ENCODE measurements around the gene CLEC4G. TPM values are rescaled to one million over a fixed set of nuclear protein-coding genes. Genes with fewer than 3 reads are reported as not detected.

The CLEC4G gene
- total RNA-seq, 2 experiments from 2014 or later = not detected

DNA sequence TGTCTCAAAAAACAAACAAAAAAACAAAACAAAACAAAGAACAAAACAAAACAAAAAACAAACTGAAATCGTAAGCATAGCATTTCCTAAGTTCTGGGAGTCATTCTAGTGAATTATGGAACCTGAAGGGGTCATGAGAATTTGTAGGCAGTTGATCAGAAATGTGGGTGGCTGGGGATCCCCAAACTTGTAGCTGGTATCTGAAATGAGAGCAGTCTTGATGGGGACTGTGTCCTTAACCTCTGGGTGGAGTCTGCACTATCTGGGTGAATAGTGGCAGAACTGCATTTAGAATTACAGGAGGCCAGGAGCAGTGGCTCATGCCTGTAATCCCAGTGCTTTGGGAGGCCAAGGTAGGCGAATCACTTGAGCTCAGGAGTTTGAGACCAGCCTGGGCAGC is 6.1 kb downstream of the CLEC4G start:
- H3K9me3 Mint-ChIP-seq = no peaks in the 10 kb centered on the region
- CTCF ChIA-PET = no interaction called here
- peaks cover 14% of the 10 kb centered on the region for H3K4me1 Mint-ChIP-seq (ENCODE audit: low read depth)
- Histone ChIP-seq H3K9me3 (ENCODE audit: control insufficient read depth in 1 of 2, insufficient read depth in 1 of 2, low read length in 2 of 2) (peaks cover 0 to 18% of the 10 kb centered on the region in 2 experiments), H3K4me3 (ENCODE audit: low read length) (no peak overlapping the region), H3K36me3 (ENCODE audit: insufficient read depth, low read length) (no peaks in the 10 kb centered on the region), H3K27ac (ENCODE audit: low read depth in 1 of 2, low read length in 2 of 2) (no peak overlapping the region), H3K27me3 (ENCODE audit: control insufficient read depth in 1 of 2, insufficient read depth in 2 of 2, low read length in 2 of 2) (peaks cover 22 to 33% of the 10 kb centered on the region in 2 experiments), H3K4me1 (ENCODE audit: insufficient read depth, low read length) (peaks cover 19% of the 10 kb centered on the region)
- H3K27me3 Mint-ChIP-seq = peaks cover 35% of the 10 kb centered on the region
- H3K4me3 Mint-ChIP-seq = no peak overlapping the region
- H3K27ac Mint-ChIP-seq = no peak overlapping the region
- POLR2A ChIA-PET = interaction anchor here (1.2 kb wide), 1 partner anchor 20 kb away, joined by 3 read pairs; no protein-coding TSS in a partner anchor
- DNase-seq (no peak), ATAC-seq (ENCODE audit: poor library complexity) (no peak)
- no peaks in the 10 kb centered on the region for H3K36me3 Mint-ChIP-seq (ENCODE audit: low read depth)
- TF ChIP-seq, protein P1, sequence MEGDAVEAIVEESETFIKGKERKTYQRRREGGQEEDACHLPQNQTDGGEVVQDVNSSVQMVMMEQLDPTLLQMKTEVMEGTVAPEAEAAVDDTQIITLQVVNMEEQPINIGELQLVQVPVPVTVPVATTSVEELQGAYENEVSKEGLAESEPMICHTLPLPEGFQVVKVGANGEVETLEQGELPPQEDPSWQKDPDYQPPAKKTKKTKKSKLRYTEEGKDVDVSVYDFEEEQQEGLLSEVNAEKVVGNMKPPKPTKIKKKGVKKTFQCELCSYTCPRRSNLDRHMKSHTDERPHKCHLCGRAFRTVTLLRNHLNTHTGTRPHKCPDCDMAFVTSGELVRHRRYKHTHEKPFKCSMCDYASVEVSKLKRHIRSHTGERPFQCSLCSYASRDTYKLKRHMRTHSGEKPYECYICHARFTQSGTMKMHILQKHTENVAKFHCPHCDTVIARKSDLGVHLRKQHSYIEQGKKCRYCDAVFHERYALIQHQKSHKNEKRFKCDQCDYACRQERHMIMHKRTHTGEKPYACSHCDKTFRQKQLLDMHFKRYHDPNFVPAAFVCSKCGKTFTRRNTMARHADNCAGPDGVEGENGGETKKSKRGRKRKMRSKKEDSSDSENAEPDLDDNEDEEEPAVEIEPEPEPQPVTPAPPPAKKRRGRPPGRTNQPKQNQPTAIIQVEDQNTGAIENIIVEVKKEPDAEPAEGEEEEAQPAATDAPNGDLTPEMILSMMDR (IDR thresholded peaks at IDR 0.05) = no peak
- intact Hi-C loops (cut with DNase I, micrococcal nuclease) = no loop called here

DNA sequence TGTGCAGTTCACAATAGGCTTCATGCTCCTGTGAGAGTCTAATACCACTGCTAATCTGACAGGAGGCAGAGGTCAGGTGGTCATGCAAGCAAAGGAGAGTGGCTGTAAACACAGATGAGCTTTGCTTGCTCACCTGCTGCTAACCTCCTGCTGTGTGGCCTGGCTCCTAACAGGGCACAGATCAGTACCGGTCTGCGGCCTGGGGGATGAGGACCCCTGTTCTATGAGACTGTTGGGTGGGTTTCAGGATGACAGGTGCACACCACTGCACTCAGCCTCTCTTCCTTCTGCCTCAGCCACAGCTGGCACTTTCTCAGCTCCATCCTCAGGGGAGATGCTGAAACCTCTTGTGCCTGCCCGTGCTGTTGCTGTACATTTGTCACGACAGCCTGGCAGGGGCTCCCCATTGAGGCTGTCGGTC is 9.7 kb downstream of the CLEC4G start:
- H3K4me3 ChIP-seq (ENCODE audit: low read length) = no peak overlapping the region
- H3K27me3 Mint-ChIP-seq = peaks cover 6% of the 10 kb centered on the region
- CTCF ChIA-PET = no interaction called here
- intact Hi-C loops (cut with DNase I, micrococcal nuclease) = no loop called here
- TF ChIP-seq, protein P1 (IDR thresholded peaks at IDR 0.05) = no peak
- ATAC-seq (ENCODE audit: poor library complexity) (no peak), DNase-seq (no peak)
- no peaks in the 10 kb centered on the region for H3K9me3 Mint-ChIP-seq
- peaks cover 0 to under 1% of the 10 kb centered on the region in 2 experiments for H3K27me3 ChIP-seq (ENCODE audit: control insufficient read depth in 1 of 2, insufficient read depth in 2 of 2, low read length in 2 of 2)
- H3K36me3 ChIP-seq (ENCODE audit: insufficient read depth, low read length) = no peaks in the 10 kb centered on the region
- no peak overlapping the region for H3K27ac Mint-ChIP-seq
- H3K9me3 ChIP-seq (ENCODE audit: control insufficient read depth in 1 of 2, insufficient read depth in 1 of 2, low read length in 2 of 2) = peaks cover 0 to 2% of the 10 kb centered on the region in 2 experiments
- H3K27ac ChIP-seq (ENCODE audit: low read depth in 1 of 2, low read length in 2 of 2) = no peak overlapping the region
- peaks cover 11% of the 10 kb centered on the region for H3K4me1 ChIP-seq (ENCODE audit: insufficient read depth, low read length)
- H3K36me3 Mint-ChIP-seq (ENCODE audit: low read depth) = no peaks in the 10 kb centered on the region
- POLR2A ChIA-PET = no interaction called here
- H3K4me3 Mint-ChIP-seq = no peak overlapping the region
- H3K4me1 Mint-ChIP-seq (ENCODE audit: low read depth) = no peaks in the 10 kb centered on the region

DNA sequence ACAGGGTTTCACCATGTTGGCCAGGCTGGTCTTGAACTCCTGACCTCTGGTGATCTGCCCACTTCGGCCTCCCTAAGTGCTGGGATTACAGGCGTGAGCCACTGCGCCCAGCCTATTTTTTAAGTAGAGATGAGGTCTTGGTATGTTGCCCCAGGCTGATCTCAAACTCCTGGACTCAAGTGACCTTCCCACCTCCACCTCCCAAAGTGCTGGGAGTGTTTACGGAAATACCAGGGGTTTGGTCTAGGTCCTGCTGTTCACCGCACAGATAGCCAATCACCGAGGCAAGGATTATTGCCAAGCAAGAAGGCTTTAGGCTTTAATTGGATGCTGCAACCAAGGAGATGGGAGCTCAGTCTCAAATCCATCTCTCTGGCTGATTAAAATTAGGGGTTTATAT is 11.6 kb downstream of the CLEC4G start:
- TF ChIP-seq, protein P1 (IDR thresholded peaks at IDR 0.05) = no peak
- H3K27ac ChIP-seq (ENCODE audit: low read depth in 1 of 2, low read length in 2 of 2) = no peak overlapping the region
- H3K27me3 ChIP-seq (ENCODE audit: control insufficient read depth in 1 of 2, insufficient read depth in 2 of 2, low read length in 2 of 2) = no peaks in the 10 kb centered on the region
- no peaks in the 10 kb centered on the region for H3K36me3 ChIP-seq (ENCODE audit: insufficient read depth, low read length)
- Mint-ChIP-seq H3K27me3 (no peaks in the 10 kb centered on the region), H3K4me3 (no peak overlapping the region), H3K36me3 (ENCODE audit: low read depth) (no peaks in the 10 kb centered on the region), H3K27ac (no peak overlapping the region), H3K9me3 (no peaks in the 10 kb centered on the region), H3K4me1 (ENCODE audit: low read depth) (no peaks in the 10 kb centered on the region)
- H3K4me3 ChIP-seq (ENCODE audit: low read length) = no peak overlapping the region
- intact Hi-C loops (cut with DNase I, micrococcal nuclease) = no loop called here
- CTCF ChIA-PET = no interaction called here
- no peak for DNase-seq
- peaks cover 11% of the 10 kb centered on the region for H3K4me1 ChIP-seq (ENCODE audit: insufficient read depth, low read length)
- POLR2A ChIA-PET = no interaction called here
- ATAC-seq (ENCODE audit: poor library complexity) = no peak
- H3K9me3 ChIP-seq (ENCODE audit: control insufficient read depth in 1 of 2, insufficient read depth in 1 of 2, low read length in 2 of 2) = peaks cover 0 to 5% of the 10 kb centered on the region in 2 experiments
